Spleen (tissue), 11 donors: ENCODE measurements around the gene ARSB. TPM values are rescaled to one million over a fixed set of nuclear protein-coding genes. Genes with fewer than 3 reads are reported as not detected.

Experiments used
- DNase-seq: peaks from one replicate; pipeline ENCODE4 v3.0.0-alpha.2; 2020
- H3K27ac ChIP-seq, 8 donors: fragments of 200-600 bp; sonication (generic) in 7 of 8; 1 replicate in 4 of 8; 2 replicates in 4 of 8; pipeline versions ENCODE4 v1.5.0 to v1.8.0; 2016 to 2021; ENCODE audit warnings: inconsistent platforms in 4 of 8, mild to moderate bottlenecking in 4 of 8, moderate library complexity in 1 of 8
- H3K27me3 ChIP-seq, 7 donors: fragments of 200-600 bp; sonication (generic) in 6 of 7; replicated peaks in 1 of 7; 1 replicate in 4 of 7; 2 replicates in 3 of 7; pipeline versions ENCODE4 v1.5.0 to v1.8.0; 2016 to 2021; ENCODE audit warnings: inconsistent platforms in 3 of 7, mild to moderate bottlenecking in 1 of 7
- H3K36me3 ChIP-seq, 6 donors: fragments of 200-600 bp; sonication (generic) in 5 of 6; 1 replicate in 4 of 6; 2 replicates in 2 of 6; pipeline versions ENCODE4 v1.5.0 to v1.8.0; 2016 to 2021; ENCODE audit warnings: inconsistent platforms in 2 of 6
- H3K4me1 ChIP-seq, 6 donors: fragments of 200-600 bp; sonication (generic) in 5 of 6; 1 replicate in 3 of 6; 2 replicates in 3 of 6; pipeline versions ENCODE4 v1.5.0 to v1.8.0; 2016 to 2021; ENCODE audit warnings: inconsistent platforms in 3 of 6
- H3K4me3 ChIP-seq, 8 donors: fragments of 200-600 bp; sonication (generic) in 7 of 8; 1 replicate in 4 of 8; 2 replicates in 4 of 8; pipeline versions ENCODE4 v1.5.0 to v1.8.0; 2016 to 2021; ENCODE audit warnings: inconsistent platforms in 4 of 8, mild to moderate bottlenecking in 4 of 8, moderate library complexity in 2 of 8
- H3K9me3 ChIP-seq, 8 donors: fragments of 200-600 bp; sonication (generic) in 7 of 8; 1 replicate in 4 of 8; 2 replicates in 4 of 8; pipeline versions ENCODE4 v1.5.0 to v1.8.0; 2016 to 2021; ENCODE audit warnings: inconsistent platforms in 4 of 8
- POLR2A ChIP-seq, 3 donors: fragments of 450-650 bp; IDR thresholded peaks; one replicate each; pipeline ENCODE4 v1.5.1; 2017; ENCODE audit warnings: antibody characterized with exemption in 3 of 3, mild to moderate bottlenecking in 1 of 3
- POLR2AphosphoS5 ChIP-seq, 3 donors: sonication (generic); formaldehyde crosslinking; IDR thresholded peaks; one replicate each; pipeline ENCODE4 v1.5.1; 2017; ENCODE audit warnings: antibody characterized with exemption in 3 of 3
- WGBS, 5 donors: extraction: QIAGEN DNeasy Blood & Tissue Kit in 3 of 5; methylation state at CpG; one replicate each; pipeline versions ENCODE4 v1.1.5 to v1.1.7; 2013 to 2018; 5-methylcytosine and 5-hydroxymethylcytosine counted together
- intact Hi-C: fragments of 100-400 bp; cut with DNase I; formaldehyde crosslinking; loops from one replicate; pipeline ENCODE4 v1.15.0; 2023; ENCODE audit warnings: low total_unique reads
- polyA plus RNA-seq, 3 donors: library from polyadenylated mRNA; stranded (reverse); fragments of 200-250 nt; gene quantifications; one replicate each; pipeline ENCODE4 v1.2.1, GENCODE V29; 2013
- total RNA-seq, 7 donors: library from RNA; depleted of rRNA in 3 of 7; stranded (reverse); fragments of >200 nt in 3 of 7; fragmentation: NEBNext Ultra II Directional in 4 of 7; extraction: Animal tissue kit (Norgen Biotek cat#: 25700) in 4 of 7; gene quantifications; one replicate each; pipeline versions ENCODE4 v1.1.0 to v1.2.1, GENCODE V29; 2016 to 2021
- TF ChIP-seq, protein P1 (sequence below), 11 experiments: fragments of 200-600 bp in 7 of 11; fragments of 450-650 bp in 4 of 11; sonication (generic) in 4 of 11; IDR thresholded peaks in 8 of 11; conservative IDR thresholded peaks in 3 of 11; 1 replicate in 7 of 11; 2 replicates in 4 of 11; pipeline versions ENCODE4 v1.4.0 to v1.8.0; 2016 to 2021; ENCODE audit warnings: antibody characterized with exemption in 11 of 11, inconsistent platforms in 4 of 11, mild to moderate bottlenecking in 1 of 11
- donor health status: healthy with polysubstance abuse.
- donor health status: DM: no; HTN: no; CAD: no; lungs with moderate emphysema.
- donor health status: DM: no; HTN: no; CAD: no.
- donor health status: Bipolar disorder and iron deficiency.
- donor health status: healthy.
- donor health status: DM: no; HTN: no; CAD: no.
- donor health status: DM: yes; HTN: yes; CAD: no.

The ARSB gene
- total and polyA plus RNA-seq, 10 donors = 1.1 to 18.5 (median 11.1) TPM

DNA sequence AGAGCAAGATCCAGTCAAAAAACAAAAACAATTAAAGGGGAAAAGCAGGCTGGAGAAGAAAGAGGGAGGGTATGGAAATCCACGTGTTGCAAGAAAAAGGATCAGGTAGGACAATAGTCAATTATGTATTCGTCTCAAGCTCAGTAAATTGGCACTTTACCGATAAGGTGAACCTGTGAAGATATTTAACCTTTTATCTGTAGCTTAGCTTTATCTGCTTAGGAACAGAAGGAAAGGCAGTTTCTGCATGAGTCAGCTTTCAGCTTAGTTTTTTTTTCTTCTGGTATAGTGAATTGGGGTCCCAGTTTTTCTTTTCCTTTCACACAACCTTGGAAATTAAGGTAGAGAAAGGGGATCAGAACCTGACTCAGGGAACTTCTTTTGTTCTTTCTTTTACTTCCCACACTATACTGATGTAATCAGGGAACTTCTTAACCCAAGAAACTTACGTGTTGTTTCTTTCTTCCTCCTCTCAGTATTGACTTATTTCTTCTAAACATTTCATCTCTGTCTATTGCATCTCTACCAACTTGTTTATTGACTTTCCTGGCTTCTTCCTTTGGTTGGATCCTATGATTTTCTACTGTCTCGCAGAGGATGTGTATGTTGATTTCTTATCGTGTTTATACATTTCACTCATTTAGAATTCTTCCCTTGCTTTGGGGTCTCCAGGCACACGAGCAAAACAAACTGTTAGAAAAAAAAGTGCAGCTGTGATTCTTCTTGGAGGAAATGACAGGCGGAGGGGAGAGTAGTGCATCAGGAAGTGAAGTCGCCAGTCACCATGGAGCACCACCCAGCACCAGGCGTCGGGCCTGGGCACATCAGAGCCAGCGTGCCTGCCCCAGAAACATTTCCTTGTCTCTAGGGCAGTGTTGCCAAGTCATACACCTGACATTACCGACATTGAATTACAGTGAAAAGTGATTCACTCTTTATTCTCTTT is 213.6 kb downstream of the ARSB start:
- peaks cover 0 to 14% (median 12%) of the 10 kb centered on the region in 6 donors for H3K4me1 ChIP-seq
- no peaks in the 10 kb centered on the region for H3K9me3 ChIP-seq
- H3K36me3 ChIP-seq = peaks cover 0 to 8% (median 0%) of the 10 kb centered on the region in 6 donors
- DNase-seq = peak; percentile 82
- 29 to 42% (median 32%) methylated on average over 13 of the region's 13 CpGs for WGBS, 5 donors
- no peak overlapping the region for H3K4me3 ChIP-seq
- intact Hi-C loops = no loop called here
- TF ChIP-seq POLR2AphosphoS5 (IDR thresholded peaks at IDR 0.05) (peak in 1 of 3 donors; percentile 31), POLR2A (IDR thresholded peaks at IDR 0.05) (no peak)
- TF ChIP-seq, protein P1, sequence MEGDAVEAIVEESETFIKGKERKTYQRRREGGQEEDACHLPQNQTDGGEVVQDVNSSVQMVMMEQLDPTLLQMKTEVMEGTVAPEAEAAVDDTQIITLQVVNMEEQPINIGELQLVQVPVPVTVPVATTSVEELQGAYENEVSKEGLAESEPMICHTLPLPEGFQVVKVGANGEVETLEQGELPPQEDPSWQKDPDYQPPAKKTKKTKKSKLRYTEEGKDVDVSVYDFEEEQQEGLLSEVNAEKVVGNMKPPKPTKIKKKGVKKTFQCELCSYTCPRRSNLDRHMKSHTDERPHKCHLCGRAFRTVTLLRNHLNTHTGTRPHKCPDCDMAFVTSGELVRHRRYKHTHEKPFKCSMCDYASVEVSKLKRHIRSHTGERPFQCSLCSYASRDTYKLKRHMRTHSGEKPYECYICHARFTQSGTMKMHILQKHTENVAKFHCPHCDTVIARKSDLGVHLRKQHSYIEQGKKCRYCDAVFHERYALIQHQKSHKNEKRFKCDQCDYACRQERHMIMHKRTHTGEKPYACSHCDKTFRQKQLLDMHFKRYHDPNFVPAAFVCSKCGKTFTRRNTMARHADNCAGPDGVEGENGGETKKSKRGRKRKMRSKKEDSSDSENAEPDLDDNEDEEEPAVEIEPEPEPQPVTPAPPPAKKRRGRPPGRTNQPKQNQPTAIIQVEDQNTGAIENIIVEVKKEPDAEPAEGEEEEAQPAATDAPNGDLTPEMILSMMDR (IDR thresholded peaks at IDR 0.05 in 8 of 11, conservative IDR thresholded peaks at IDR 0.05 in 3 of 11) = no peak
- peak overlapping the region in 4 of 8 donors; percentile 22 to 52 (median 48) for H3K27ac ChIP-seq
- H3K27me3 ChIP-seq = no peaks in the 10 kb centered on the region

DNA sequence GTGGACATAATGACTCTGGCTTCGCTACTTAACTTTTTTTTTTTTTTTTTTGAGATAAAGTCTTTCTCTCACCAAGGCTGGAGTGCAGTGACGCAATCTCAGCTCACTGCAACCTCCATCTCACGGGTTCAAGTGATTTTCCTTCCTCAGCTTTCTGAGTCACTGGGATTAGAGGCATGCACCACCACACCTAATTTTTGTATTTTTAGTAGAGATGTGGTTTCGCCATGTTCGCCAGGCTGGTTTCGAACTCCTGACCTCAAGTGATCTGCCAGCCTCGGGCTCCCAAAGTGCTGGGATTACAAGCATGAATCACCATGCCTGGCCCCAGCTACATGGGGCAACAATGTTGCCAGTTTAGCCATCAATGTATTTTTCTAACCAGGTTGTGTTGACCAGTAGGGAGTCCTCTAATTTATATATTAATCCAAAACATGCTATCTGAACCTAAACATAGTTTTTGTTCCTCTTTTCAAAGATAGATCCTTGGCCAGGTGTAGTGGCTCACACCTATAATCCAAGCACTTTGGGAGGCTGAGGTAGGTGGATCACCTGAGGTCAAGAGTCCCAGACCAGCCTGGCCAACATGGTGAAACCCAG is 216.2 kb downstream of the ARSB start:
- Histone ChIP-seq H3K27me3 (no peaks in the 10 kb centered on the region), H3K27ac (no peak overlapping the region), H3K4me3 (no peak overlapping the region), H3K9me3 (no peaks in the 10 kb centered on the region), H3K36me3 (peaks cover 0 to 5% (median 0%) of the 10 kb centered on the region in 6 donors), H3K4me1 (peaks cover 0 to 15% (median 13%) of the 10 kb centered on the region in 6 donors)
- intact Hi-C loops = no loop called here
- no peak for TF ChIP-seq POLR2AphosphoS5 (IDR thresholded peaks at IDR 0.05)
- TF ChIP-seq, protein P1 (IDR thresholded peaks at IDR 0.05 in 8 of 11, conservative IDR thresholded peaks at IDR 0.05 in 3 of 11) = no peak
- DNase-seq = no peak
- WGBS, 5 donors = 80 to 94% (median 88%) methylated on average over 7 of the region's 7 CpGs

- H3K9me3 ChIP-seq = no peaks in the 10 kb centered on the region
- H3K27ac ChIP-seq = no peak overlapping the region
- peaks cover 0 to 5% (median 3%) of the 10 kb centered on the region in 6 donors for H3K4me1 ChIP-seq
- TF ChIP-seq POLR2AphosphoS5 (IDR thresholded peaks at IDR 0.05) (no peak), POLR2A (IDR thresholded peaks at IDR 0.05) (no peak)
- TF ChIP-seq, protein P1 (IDR thresholded peaks at IDR 0.05 in 8 of 11, conservative IDR thresholded peaks at IDR 0.05 in 3 of 11) = no peak
- intact Hi-C loops = no loop called here
- no peak for DNase-seq
- no peak overlapping the region for H3K4me3 ChIP-seq
- 92 to 100% (median 97%) methylated on average over 5 of the region's 5 CpGs for WGBS, 5 donors
- H3K36me3 ChIP-seq = no peaks in the 10 kb centered on the region
- H3K27me3 ChIP-seq = no peaks in the 10 kb centered on the region
Measured at GRCh38 chr5:78766412-78766762, 218.7 kb downstream of the ARSB start.
